ENCODE results near the gene ZNF74.

Gene ZNF74

DNA sequence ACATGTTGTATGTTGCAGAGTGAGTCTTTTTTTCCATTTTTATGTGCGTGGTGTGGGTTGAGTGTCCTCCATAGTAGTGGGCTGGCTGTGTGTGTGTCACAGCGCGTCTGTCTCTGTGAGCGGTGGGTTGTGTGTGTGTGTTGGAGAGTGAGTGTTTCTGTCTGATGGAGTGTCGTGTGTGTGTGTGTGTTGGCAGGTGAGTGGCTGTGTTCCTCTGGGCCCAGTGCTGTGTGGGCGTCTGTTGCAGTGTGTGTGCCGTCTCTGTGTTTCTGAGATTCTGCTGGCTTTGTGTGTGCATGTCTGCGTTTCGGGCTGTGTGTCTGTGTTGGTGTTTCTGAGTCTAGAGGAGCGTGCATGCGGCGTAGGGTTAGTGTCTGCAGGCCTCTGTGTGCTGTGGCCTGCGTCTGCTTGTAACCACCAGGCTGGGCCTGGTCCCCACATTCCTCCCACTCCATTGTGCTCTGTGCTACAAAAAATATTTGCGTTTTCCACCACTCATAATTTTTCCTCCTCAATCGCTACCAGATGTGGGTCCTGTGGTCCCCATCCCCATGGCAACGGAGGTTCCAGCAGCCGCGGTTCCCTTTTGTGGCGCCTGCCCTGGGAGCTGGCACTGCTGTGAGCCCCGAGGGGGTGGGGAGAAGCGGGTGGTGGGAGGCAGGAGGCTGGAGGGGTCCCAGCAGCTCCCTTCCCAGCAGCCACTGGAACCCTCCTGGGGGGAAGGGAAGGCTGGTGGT, 28.5 kb downstream of the ZNF74 start:
- DNase-seq: no peak

DNA sequence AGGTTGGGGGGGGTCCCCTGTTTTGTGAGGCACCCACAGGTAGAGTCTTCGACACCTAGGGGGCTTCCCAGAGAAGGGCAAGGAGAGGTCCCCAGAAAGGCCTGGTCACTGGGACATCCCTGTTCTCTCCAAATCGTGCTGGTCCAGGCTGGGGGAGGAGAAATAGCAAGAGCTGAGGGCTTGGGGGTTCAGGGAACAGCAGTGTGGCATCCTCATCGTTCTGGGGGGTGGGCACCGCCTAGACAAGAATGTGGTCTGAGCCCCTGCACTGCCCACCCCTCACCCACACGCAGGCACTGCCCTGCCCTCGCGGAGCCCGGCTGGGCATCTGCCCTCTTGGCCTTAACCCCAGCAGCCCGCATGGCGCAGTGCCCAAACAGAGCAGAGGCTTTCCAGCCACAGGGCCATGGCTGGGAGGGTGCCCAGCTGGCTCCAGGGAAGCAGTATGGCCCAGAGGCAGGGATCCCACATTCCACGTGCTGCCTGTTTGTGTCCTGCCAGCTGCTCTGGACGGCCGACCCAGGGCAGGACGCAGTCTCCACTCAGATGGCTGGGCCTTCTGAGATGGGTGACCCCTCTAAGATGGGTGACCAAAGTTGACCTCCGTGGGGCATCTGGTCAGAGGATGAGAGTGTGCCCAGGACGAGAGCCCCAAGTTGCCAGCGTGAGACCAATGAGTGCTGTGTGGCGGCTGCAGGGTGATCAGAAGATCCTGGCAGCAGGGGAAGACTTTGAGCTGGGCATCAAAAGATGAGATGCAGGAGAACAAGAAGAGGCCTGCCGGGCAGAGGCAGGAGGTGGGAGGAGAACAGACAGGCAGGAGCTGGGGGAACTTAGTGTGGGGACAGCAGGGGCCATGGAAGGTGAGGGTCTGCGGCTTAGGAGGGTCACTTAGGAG, 29.3 kb downstream of the ZNF74 start:
- DNase-seq: no peak

DNA sequence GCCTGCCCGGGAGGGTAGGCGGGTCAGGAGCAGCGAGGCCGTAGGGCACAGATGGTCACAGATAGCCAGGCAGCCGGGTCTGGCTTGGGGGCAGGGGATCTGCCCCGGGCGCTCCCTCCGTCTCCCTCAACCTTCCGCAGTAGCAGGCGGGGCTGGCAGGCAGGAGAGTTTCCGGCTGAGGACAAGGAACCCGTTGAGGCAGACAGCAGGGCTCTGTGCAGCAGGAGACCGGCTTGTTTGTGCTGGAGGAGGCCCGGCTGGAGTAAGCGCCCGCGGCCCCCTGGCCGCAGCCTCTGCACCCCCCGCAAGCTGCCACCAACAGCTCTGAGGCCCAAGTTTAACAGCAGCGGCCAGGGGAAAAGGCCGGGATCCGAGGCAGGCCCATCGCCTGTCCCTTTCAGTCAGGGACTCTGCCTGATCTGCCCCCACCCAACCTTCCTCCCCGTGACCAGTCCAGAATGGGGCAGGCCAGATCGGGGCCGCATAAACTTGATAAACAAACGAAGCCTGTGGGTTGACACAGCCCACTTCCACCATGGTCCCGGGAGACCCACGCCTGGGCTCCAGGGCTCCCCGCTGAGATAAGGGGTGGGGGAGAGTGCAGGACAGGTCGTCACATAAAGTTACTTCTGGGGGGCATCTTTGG, 30.1 kb downstream of the ZNF74 start:
- no peak for DNase-seq

DNA sequence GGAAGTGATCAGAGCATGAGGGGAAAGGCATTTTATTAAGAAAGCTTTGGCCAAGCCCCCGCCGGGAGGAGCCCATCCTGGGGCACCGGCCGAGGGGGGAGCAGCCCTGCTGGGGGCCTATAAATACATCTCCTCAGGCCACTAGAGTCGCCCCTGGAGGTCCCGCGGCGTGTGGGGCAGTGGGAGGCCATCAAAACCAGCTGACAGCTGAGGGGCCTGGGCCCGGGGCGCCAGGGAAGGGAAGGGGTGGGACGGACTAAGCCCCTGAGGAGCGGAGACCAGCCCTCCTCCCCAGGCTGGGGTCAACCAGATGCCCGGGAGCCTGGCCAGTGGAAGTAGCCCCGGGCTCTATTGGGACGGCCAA, 30.6 kb downstream of the ZNF74 start:
- no peak for DNase-seq

GRCh38 chr22:20424932-20425565, 31.1 kb downstream of the ZNF74 start:
- DNase-seq: no peak

- DNase-seq: no peak
Measured at GRCh38 chr22:20425566-20426258, 31.8 kb downstream of the ZNF74 start.

- no peak for DNase-seq
Measured at GRCh38 chr22:20426259-20426615, 32.3 kb downstream of the ZNF74 start.

DNA sequence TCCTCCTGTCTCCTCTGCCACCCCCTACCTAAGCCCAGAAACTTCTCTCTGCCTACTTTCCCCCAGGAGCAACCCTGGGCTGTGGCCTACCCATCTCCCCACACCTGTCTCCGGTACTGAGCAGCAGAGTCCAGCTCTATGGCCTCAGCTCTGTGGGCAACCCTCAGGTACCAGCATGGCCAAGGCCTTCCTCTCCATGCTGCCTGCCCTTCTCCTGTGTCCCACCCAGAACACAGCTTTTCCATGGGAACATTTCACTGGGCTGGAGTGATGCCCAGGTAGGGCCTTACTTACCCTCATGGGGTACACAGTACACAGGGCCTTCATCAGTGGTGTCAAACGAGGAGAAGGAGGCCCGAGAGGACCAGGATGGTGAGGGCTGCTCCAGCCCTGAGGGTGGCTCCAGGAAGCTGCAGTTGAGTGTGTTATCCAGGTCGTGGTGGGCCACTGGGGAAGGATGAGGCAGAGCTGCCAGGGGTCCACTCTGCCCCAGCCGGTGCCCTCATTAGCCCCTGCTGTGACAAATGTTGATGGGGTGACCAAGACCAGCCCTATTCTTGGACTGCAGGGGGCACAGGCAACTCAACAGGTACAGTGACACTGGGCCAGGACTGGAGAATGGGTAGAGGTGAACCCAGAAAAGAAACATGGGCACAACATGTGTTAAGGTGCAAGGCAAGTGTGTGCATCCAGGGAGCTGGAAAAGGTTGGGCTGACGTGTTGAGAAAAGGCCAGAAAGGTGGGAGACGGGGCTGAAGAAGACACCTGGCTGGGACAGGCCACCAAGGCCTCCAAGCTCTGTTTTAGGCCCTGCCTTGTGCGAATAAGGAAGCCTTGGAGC, 33.4 kb downstream of the ZNF74 start:
- no peak for DNase-seq

- DNase-seq: no peak
Measured at GRCh38 chr22:20427945-20428417, 34.0 kb downstream of the ZNF74 start.

DNA sequence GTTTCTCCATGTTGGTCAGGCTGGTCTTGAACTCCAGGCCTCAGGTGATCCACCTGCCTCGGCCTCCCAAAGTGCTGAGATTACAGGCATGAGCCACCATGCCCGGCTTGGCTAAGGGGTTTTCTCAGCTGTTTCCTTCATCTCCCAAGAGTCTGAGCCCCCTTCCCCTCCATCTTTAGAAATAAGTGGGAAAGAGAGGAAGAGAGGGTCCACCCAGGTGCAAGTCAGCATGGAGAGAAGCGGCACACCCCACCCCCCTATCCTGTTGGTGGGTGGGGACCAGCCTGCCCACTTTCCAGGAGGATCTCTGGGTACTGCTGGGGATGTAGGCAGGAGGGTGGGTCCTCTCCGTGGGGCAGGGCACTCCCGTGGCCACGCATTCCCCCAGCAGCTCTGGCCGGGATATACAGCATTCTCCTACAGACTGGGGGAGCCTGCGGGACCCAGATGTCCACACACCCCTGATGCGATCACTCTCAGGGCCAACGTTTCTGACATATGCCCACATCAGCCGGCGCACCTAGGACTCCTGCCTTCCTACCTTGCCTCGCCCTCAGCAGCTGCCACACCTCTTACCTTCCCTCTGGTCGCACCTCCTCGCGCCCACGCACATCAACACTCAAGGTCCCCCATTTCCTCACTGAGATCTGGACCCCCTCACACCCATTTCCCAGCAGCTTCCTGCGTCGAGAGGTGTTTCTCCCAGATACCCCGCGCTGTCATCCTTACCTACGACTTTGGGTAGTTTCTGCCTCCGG, 34.7 kb downstream of the ZNF74 start:
- no peak for DNase-seq

GRCh38 chr22:20429254-20430100, 35.5 kb downstream of the ZNF74 start:
- no peak for DNase-seq

GRCh38 chr22:20430101-20430719, 36.3 kb downstream of the ZNF74 start:
- DNase-seq: no peak

GRCh38 chr22:20430720-20431510, 37.0 kb downstream of the ZNF74 start:
- no peak for DNase-seq

- DNase-seq: no peak
Measured at GRCh38 chr22:20431511-20432192, 37.7 kb downstream of the ZNF74 start.

GRCh38 chr22:20432244-20432686, 38.3 kb downstream of the ZNF74 start:
- no peak for DNase-seq

- no peak for DNase-seq
Measured at GRCh38 chr22:20433191-20433590, 39.2 kb downstream of the ZNF74 start.

GRCh38 chr22:20433686-20434241, 39.8 kb downstream of the ZNF74 start:
- no peak for DNase-seq

Measured in NCI-H510A treated with DMSO at 0.1 percent for 48 hours (cell line).